ENCODE measurements around the gene SLC28A1.
A peak's percentile ranks its signal among the peaks of the same experiment; 100 is the strongest.

Gene SLC28A1

DNA sequence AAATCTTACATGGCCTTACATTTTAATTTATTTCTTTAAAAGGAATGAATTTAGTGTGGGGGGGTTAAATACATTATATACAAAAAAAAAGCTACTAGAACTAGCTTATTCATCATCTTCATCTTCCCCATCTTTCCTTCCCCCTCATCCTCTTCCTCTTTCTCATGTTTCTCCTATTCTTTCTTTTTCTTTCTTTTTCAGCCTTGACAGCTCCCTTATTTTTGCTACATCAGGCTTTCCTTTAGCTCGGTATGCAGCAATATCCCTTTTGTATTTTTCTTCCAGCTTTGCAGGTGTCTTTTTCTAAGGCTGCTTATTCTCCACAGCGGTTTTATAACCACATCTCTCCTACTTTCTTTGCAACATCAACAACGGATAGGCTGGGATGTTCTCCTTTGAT is 55.9 kb downstream of the SLC28A1 start:
- DNase-seq (ENCODE audit: low read depth), result no peak
- no peak overlapping the region for H3K4me3 ChIP-seq (ENCODE audit: control insufficient read depth, low read depth, low read length)
- TF ChIP-seq, protein P1, sequence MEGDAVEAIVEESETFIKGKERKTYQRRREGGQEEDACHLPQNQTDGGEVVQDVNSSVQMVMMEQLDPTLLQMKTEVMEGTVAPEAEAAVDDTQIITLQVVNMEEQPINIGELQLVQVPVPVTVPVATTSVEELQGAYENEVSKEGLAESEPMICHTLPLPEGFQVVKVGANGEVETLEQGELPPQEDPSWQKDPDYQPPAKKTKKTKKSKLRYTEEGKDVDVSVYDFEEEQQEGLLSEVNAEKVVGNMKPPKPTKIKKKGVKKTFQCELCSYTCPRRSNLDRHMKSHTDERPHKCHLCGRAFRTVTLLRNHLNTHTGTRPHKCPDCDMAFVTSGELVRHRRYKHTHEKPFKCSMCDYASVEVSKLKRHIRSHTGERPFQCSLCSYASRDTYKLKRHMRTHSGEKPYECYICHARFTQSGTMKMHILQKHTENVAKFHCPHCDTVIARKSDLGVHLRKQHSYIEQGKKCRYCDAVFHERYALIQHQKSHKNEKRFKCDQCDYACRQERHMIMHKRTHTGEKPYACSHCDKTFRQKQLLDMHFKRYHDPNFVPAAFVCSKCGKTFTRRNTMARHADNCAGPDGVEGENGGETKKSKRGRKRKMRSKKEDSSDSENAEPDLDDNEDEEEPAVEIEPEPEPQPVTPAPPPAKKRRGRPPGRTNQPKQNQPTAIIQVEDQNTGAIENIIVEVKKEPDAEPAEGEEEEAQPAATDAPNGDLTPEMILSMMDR (IDR thresholded peaks at IDR 0.05; ENCODE audit: control insufficient read depth, insufficient read depth, low read depth, low read length, missing control alignments), result no peak

DNA sequence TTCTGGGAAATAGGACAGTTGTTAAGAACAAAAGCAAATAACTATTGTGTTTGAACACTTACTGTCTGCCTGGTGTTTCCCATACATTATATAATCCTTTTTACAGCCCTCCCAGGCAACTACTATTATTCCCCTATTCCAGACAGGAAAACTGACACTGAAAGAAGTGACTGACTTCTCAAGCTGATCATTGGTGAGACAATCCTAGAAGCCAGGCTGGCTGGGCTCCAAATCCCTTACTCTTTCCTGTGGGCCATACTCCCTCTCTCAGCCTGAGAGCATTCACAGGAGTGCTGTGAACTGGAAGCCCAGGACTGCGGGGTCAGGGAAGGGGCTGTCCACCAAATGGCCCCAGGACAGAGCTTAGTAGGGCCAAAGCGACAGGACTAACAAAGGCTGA is 58.0 kb downstream of the SLC28A1 start:
- TF ChIP-seq, protein P1 (IDR thresholded peaks at IDR 0.05; ENCODE audit: control insufficient read depth, insufficient read depth, low read depth, low read length, missing control alignments), result no peak
- no peak overlapping the region for H3K4me3 ChIP-seq (ENCODE audit: control insufficient read depth, low read depth, low read length)
- no peak for DNase-seq (ENCODE audit: low read depth)

DNA sequence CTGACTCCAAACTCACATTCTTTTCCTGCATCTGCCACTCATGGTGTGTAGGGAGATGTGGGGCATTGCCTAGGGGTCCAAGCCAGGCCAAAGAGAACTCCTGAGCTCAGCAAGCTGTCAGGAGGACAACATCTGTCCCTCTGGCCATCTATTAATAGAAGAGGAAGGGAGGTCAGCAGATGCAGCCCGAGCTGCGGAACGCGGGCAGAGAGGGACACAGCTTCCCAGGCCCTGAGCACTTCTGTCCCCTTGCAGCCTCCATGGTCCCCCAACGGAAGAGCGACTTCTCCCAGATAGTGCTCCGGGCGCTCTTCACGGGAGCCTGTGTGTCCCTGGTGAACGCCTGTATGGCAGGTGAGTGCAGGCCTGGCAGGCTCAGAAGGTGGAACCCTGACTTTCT is 59.8 kb downstream of the SLC28A1 start:
- DNase-seq (ENCODE audit: low read depth), result no peak
- H3K4me3 ChIP-seq (ENCODE audit: control insufficient read depth, low read depth, low read length), result no peak overlapping the region
- TF ChIP-seq, protein P1 (IDR thresholded peaks at IDR 0.05; ENCODE audit: control insufficient read depth, insufficient read depth, low read depth, low read length, missing control alignments), result no peak

DNA sequence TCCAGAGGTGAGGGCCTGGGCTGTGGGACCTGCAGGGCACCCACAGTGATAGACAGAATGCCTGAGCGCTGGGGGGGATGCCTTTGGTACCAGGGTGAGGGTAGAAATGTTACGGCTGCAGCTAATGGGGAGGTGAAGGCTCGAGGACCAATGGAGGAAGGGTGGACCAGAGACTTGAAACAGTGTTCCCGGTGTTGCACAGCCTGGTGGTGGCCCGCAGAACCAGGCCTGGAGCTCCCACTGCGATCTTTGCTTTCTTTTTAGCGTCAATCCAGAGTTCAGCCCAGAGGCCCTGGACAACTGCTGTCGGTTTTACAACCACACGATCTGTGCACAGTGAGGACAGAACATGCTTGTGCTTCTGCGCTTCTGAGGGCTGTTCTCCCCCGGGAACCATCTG is 60.4 kb downstream of the SLC28A1 start:
- H3K4me3 ChIP-seq (ENCODE audit: control insufficient read depth, low read depth, low read length), result no peak overlapping the region
- DNase-seq (ENCODE audit: low read depth), result no peak
- TF ChIP-seq, protein P1 (IDR thresholded peaks at IDR 0.05; ENCODE audit: control insufficient read depth, insufficient read depth, low read depth, low read length, missing control alignments), result no peak

DNA sequence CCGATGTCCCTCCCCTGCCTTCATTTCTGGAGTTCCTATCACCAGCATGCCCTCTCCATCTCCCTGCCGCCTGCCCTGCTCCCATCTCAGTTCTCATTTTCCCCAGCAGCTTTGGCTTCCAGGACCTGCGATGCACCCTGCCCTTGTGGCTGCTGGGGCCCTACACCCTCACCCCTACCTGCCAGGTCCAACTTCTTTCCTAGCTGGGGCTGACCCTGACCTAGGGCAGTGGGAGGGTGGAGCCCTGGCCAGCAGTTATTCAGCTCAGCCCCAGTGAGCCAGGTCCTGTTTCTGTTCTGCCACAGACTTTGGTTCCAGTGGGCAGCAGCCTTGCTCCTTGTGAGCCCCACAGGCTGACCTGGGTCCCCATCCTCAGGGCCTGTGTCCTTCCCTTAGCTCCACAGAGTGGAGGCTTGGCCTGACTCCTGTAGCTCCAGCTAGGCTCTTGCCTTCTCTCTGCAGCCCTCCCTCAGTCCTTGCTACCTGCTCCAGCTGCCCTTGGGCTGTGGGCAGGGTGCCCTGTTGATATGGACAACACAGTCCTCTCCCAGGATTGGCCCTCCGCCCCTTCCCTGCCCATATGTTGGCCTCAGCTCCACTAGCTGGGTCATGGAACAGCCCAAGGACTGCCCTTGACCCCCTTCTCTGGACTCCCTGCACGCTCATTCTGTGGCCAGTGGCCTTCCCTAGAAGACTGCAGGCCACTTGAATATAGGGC is 62.5 kb downstream of the SLC28A1 start:
- no peak for DNase-seq (ENCODE audit: low read depth)
- no peak overlapping the region for H3K4me3 ChIP-seq (ENCODE audit: control insufficient read depth, low read depth, low read length)
- TF ChIP-seq, protein P1 (IDR thresholded peaks at IDR 0.05; ENCODE audit: control insufficient read depth, insufficient read depth, low read depth, low read length, missing control alignments), result no peak

DNA sequence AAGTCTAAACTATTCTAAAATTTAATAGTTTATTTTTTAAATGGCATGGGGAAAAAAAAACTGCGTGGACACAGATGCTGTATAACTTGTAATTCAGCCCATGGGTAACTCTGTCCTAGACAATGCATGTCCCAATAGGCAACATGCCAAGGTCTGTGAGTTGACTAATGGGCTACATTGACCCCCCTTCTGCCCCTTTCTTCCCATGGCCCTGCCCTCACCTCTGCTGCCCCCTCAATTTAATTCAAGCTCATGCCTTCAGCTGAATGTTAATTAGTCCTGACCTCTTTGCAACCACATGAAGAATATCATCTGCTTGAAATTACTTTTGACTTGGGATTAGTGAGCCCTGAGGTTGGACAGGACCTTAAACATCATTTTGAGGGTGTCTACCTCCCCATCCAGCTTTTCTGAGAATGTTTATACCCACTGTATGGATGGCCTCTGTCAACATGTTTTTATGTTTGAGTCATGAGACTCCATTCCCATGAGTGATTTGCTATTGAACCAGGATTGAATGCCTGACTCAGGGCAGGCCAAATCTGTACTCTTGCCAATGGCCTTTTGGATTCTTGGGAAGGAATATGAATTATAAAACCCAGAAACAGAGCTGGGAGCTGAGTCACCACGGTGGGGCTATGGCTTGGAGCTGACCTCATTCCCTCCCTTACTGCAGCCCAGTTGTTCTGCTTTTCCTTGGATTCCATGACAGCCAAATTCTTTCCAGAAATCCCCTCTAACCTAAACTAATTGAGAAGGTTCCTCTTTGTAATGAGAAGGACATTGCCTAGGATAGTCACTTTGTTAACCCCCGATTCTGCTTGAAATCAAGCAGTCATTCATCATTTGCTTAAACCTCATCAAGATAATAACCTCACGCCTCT is 63.7 kb downstream of the SLC28A1 start:
- no peak overlapping the region for H3K4me3 ChIP-seq (ENCODE audit: control insufficient read depth, low read depth, low read length)
- TF ChIP-seq, protein P1 (IDR thresholded peaks at IDR 0.05; ENCODE audit: control insufficient read depth, insufficient read depth, low read depth, low read length, missing control alignments), result no peak
- peak; percentile 73 for DNase-seq (ENCODE audit: low read depth)

All from AG09309 (cell line).